Measurements from ENCODE around the gene KPNB1.

- no peak for TF ChIP-seq EZH2 (IDR thresholded peaks at IDR 0.05; ENCODE audit: insufficient read depth, poor library complexity, severe bottlenecking)
- TF ChIP-seq EZH2phosphoT487 (IDR thresholded peaks at IDR 0.05; ENCODE audit: insufficient read depth, low read depth), result no peak
These were observed 8.5 kb upstream of the KPNB1 start for GRCh38 chr17:47641202-47641601.
